Activated T-cell treated with anti-CD3 and anti-CD28 coated beads, Interleukin-2, amount 50 U/mL, for 24 hours (primary cell): ENCODE measurements around the gene KCNE1.

Source experiments
- DNase-seq: peaks from one replicate; pipeline ENCODE4 v3.0.0-alpha.2; 2020
- H3K27ac Mint-ChIP-seq: 2 replicates; pipeline ENCODE4 v1.8.0; 2020; ENCODE audit warnings: mild to moderate bottlenecking, mixed read lengths
- H3K27me3 Mint-ChIP-seq: 2 replicates; pipeline ENCODE4 v1.8.0; 2020; ENCODE audit warnings: mixed read lengths
- H3K36me3 Mint-ChIP-seq: 2 replicates; pipeline ENCODE4 v1.8.0; 2020; ENCODE audit warnings: low read depth, mixed read lengths
- H3K4me1 Mint-ChIP-seq: 2 replicates; pipeline ENCODE4 v1.8.0; 2020; ENCODE audit warnings: low read depth, mixed read lengths
- H3K4me3 Mint-ChIP-seq: 2 replicates; pipeline ENCODE4 v1.8.0; 2020; ENCODE audit warnings: mild to moderate bottlenecking, moderate library complexity, mixed read lengths
- H3K9me3 Mint-ChIP-seq: 2 replicates; pipeline ENCODE4 v1.8.0; 2020; ENCODE audit warnings: mixed read lengths

The KCNE1 gene

GRCh38 chr21:34545079-34545884, 33.3 kb upstream of the KCNE1 start:
- no peak for DNase-seq
- H3K27ac Mint-ChIP-seq, result peak overlapping the region; percentile 81
- peaks cover 13% of the 10 kb centered on the region for H3K9me3 Mint-ChIP-seq
- H3K27me3 Mint-ChIP-seq, result no peaks in the 10 kb centered on the region
- H3K36me3 Mint-ChIP-seq, result peaks cover 4% of the 10 kb centered on the region
- no peak overlapping the region for H3K4me3 Mint-ChIP-seq
- H3K4me1 Mint-ChIP-seq, result peaks cover 42% of the 10 kb centered on the region

- Mint-ChIP-seq H3K27me3 (no peaks in the 10 kb centered on the region), H3K4me1 (peaks cover 42% of the 10 kb centered on the region), H3K9me3 (peaks cover 11% of the 10 kb centered on the region), H3K27ac (no peak overlapping the region), H3K36me3 (peaks cover 4% of the 10 kb centered on the region), H3K4me3 (no peak overlapping the region)
- peak; percentile 44 for DNase-seq
Observed at GRCh38 chr21:34544032-34544496, 32.1 kb upstream of the KCNE1 start.

GRCh38 chr21:34543017-34543416, 31.0 kb upstream of the KCNE1 start:
- Mint-ChIP-seq H3K36me3 (peaks cover 4% of the 10 kb centered on the region), H3K4me1 (peaks cover 40% of the 10 kb centered on the region), H3K9me3 (peaks cover 11% of the 10 kb centered on the region), H3K4me3 (no peak overlapping the region), H3K27me3 (no peaks in the 10 kb centered on the region), H3K27ac (no peak overlapping the region)
- no peak for DNase-seq

- Mint-ChIP-seq H3K4me1 (peaks cover 24% of the 10 kb centered on the region), H3K27ac (no peak overlapping the region), H3K9me3 (peaks cover 11% of the 10 kb centered on the region), H3K4me3 (no peak overlapping the region), H3K27me3 (no peaks in the 10 kb centered on the region), H3K36me3 (peaks cover 4% of the 10 kb centered on the region)
- no peak for DNase-seq
Observed at GRCh38 chr21:34540206-34540605, 28.2 kb upstream of the KCNE1 start.

- Mint-ChIP-seq H3K27me3 (no peaks in the 10 kb centered on the region), H3K4me1 (peaks cover 19% of the 10 kb centered on the region), H3K27ac (no peak overlapping the region), H3K4me3 (no peak overlapping the region), H3K36me3 (no peaks in the 10 kb centered on the region), H3K9me3 (peaks cover 4% of the 10 kb centered on the region)
- no peak for DNase-seq
Observed at GRCh38 chr21:34537838-34538237, 25.8 kb upstream of the KCNE1 start.

GRCh38 chr21:34536820-34537219, 24.8 kb upstream of the KCNE1 start:
- Mint-ChIP-seq H3K4me3 (no peak overlapping the region), H3K9me3 (no peaks in the 10 kb centered on the region), H3K4me1 (peaks cover 19% of the 10 kb centered on the region), H3K27ac (peak overlapping the region; percentile 20), H3K36me3 (no peaks in the 10 kb centered on the region), H3K27me3 (no peaks in the 10 kb centered on the region)
- DNase-seq, result no peak

GRCh38 chr21:34536311-34536710, 24.3 kb upstream of the KCNE1 start:
- peaks cover 19% of the 10 kb centered on the region for H3K4me1 Mint-ChIP-seq
- no peak for DNase-seq
- H3K27ac Mint-ChIP-seq, result no peak overlapping the region
- no peaks in the 10 kb centered on the region for H3K36me3 Mint-ChIP-seq
- H3K27me3 Mint-ChIP-seq, result no peaks in the 10 kb centered on the region
- no peak overlapping the region for H3K4me3 Mint-ChIP-seq
- no peaks in the 10 kb centered on the region for H3K9me3 Mint-ChIP-seq

- no peaks in the 10 kb centered on the region for H3K27me3 Mint-ChIP-seq
- H3K4me3 Mint-ChIP-seq, result no peak overlapping the region
- H3K36me3 Mint-ChIP-seq, result peaks cover under 1% of the 10 kb centered on the region
- no peak overlapping the region for H3K27ac Mint-ChIP-seq
- DNase-seq, result no peak
- H3K9me3 Mint-ChIP-seq, result no peaks in the 10 kb centered on the region
- peaks cover 19% of the 10 kb centered on the region for H3K4me1 Mint-ChIP-seq
Observed at GRCh38 chr21:34535886-34536285, 23.9 kb upstream of the KCNE1 start.

- Mint-ChIP-seq H3K4me3 (no peak overlapping the region), H3K27me3 (no peaks in the 10 kb centered on the region), H3K36me3 (peaks cover 2% of the 10 kb centered on the region), H3K27ac (no peak overlapping the region), H3K4me1 (peaks cover 25% of the 10 kb centered on the region), H3K9me3 (no peaks in the 10 kb centered on the region)
- DNase-seq, result no peak
Observed at GRCh38 chr21:34534522-34534921, 22.5 kb upstream of the KCNE1 start.

- DNase-seq, result no peak
- Mint-ChIP-seq H3K4me1 (peaks cover 30% of the 10 kb centered on the region), H3K27ac (peak overlapping the region; percentile 10), H3K4me3 (no peak overlapping the region), H3K27me3 (no peaks in the 10 kb centered on the region), H3K9me3 (peaks cover 4% of the 10 kb centered on the region), H3K36me3 (peaks cover 2% of the 10 kb centered on the region)
Observed at GRCh38 chr21:34533938-34534337, 21.9 kb upstream of the KCNE1 start.

- no peak for DNase-seq
- H3K36me3 Mint-ChIP-seq, result peaks cover 2% of the 10 kb centered on the region
- H3K4me3 Mint-ChIP-seq, result no peak overlapping the region
- H3K4me1 Mint-ChIP-seq, result peaks cover 41% of the 10 kb centered on the region
- peaks cover 4% of the 10 kb centered on the region for H3K9me3 Mint-ChIP-seq
- no peaks in the 10 kb centered on the region for H3K27me3 Mint-ChIP-seq
- H3K27ac Mint-ChIP-seq, result no peak overlapping the region
Observed at GRCh38 chr21:34531399-34531798, 19.4 kb upstream of the KCNE1 start.

- Mint-ChIP-seq H3K36me3 (peaks cover 2% of the 10 kb centered on the region), H3K27me3 (no peaks in the 10 kb centered on the region), H3K4me3 (no peak overlapping the region), H3K27ac (no peak overlapping the region), H3K9me3 (peaks cover 4% of the 10 kb centered on the region), H3K4me1 (peaks cover 51% of the 10 kb centered on the region)
- no peak for DNase-seq
Observed at GRCh38 chr21:34530261-34530660, 18.3 kb upstream of the KCNE1 start.

GRCh38 chr21:34528131-34528561, 16.1 kb upstream of the KCNE1 start:
- Mint-ChIP-seq H3K36me3 (peaks cover 2% of the 10 kb centered on the region), H3K4me3 (no peak overlapping the region), H3K4me1 (peaks cover 49% of the 10 kb centered on the region), H3K27me3 (no peaks in the 10 kb centered on the region), H3K27ac (no peak overlapping the region), H3K9me3 (peaks cover 4% of the 10 kb centered on the region)
- DNase-seq, result no peak

- peak; percentile 71 for DNase-seq
- H3K27ac Mint-ChIP-seq, result peak overlapping the region; percentile 96
- H3K4me1 Mint-ChIP-seq, result peaks cover 57% of the 10 kb centered on the region
Observed at GRCh38 chr21:34526618-34527290, 14.7 kb upstream of the KCNE1 start.

GRCh38 chr21:34526241-34526617, 14.2 kb upstream of the KCNE1 start:
- DNase-seq, result no peak
- peak overlapping the region; percentile 72 for H3K4me3 Mint-ChIP-seq

More at GRCh38 chr21:34526618-34527290, 14.7 kb upstream of the KCNE1 start:
- Mint-ChIP-seq H3K27me3 (no peaks in the 10 kb centered on the region), H3K36me3 (peaks cover 12% of the 10 kb centered on the region), H3K4me3 (peak overlapping the region; percentile 72), H3K9me3 (peaks cover 4% of the 10 kb centered on the region)

More at GRCh38 chr21:34526241-34526617, 14.2 kb upstream of the KCNE1 start:
- peaks cover 18% of the 10 kb centered on the region for H3K36me3 Mint-ChIP-seq
- H3K9me3 Mint-ChIP-seq, result peaks cover 4% of the 10 kb centered on the region
- H3K27ac Mint-ChIP-seq, result peak overlapping the region; percentile 96
- peaks cover 57% of the 10 kb centered on the region for H3K4me1 Mint-ChIP-seq
- no peaks in the 10 kb centered on the region for H3K27me3 Mint-ChIP-seq
